Tibial nerve (tissue), 4 donors: Measurements from ENCODE around the gene PFKFB1.

Experiments used
- CTCF ChIP-seq, 5 experiments: fragments of 200-600 bp in 3 of 5; fragments of 450-650 bp in 2 of 5; sonication (generic) in 3 of 5; IDR thresholded peaks; one replicate each; pipeline ENCODE4 v1.5.1; 2016 to 2019; ENCODE audit warnings: antibody characterized with exemption in 5 of 5, mild to moderate bottlenecking in 3 of 5, moderate library complexity in 2 of 5
- EP300 ChIP-seq, 2 donors: sonication (generic); formaldehyde crosslinking; IDR thresholded peaks; one replicate each; pipeline ENCODE4 v1.6.1; 2017; ENCODE audit warnings: antibody characterized with exemption in 2 of 2, mild to moderate bottlenecking in 1 of 2
- POLR2A ChIP-seq, 2 donors: fragments of 450-650 bp; IDR thresholded peaks; one replicate each; pipeline ENCODE4 v1.6.1; 2017; ENCODE audit warnings: antibody characterized with exemption in 2 of 2, mild to moderate bottlenecking in 2 of 2, moderate library complexity in 2 of 2

GRCh38 chrX:55028040-55028439 lies 34.1 kb upstream of the PFKFB1 start:
- TF ChIP-seq POLR2A (IDR thresholded peaks at IDR 0.05): no peak
- TF ChIP-seq CTCF (IDR thresholded peaks at IDR 0.05): no peak
- TF ChIP-seq EP300 (IDR thresholded peaks at IDR 0.05): no peak
